WI38 (cell line): Measurements from ENCODE around the gene DHX58.

ENCODE experiments used
- H3K4me3 ChIP-seq: 2 replicates; pipeline ENCODE4 v1.5.1; 2011; ENCODE audit warnings: low read depth, mild to moderate bottlenecking, control low read depth, low read length
- CTCF ChIP-seq: IDR thresholded peaks from 2 replicates; pipeline ENCODE4 v1.5.1; 2012; ENCODE audit warnings: low read depth, mild to moderate bottlenecking, control low read depth, low read length

Gene DHX58

GRCh38 chr17:42097691-42098631, 14.6 kb downstream of the DHX58 start, which contains the start of gene ZNF385C:
TSS of gene ZNF385C (minus strand) at chr17:42098473. CDS start at chr17:42063056, 35,417 bp downstream.
- TF ChIP-seq CTCF = no peak
- H3K4me3 ChIP-seq = no peak within 1 kb of the TSS

- H3K4me3 ChIP-seq = no peak overlapping the region
- TF ChIP-seq CTCF = no peak
Observed at GRCh38 chr17:42096360-42097111, 16.0 kb downstream of the DHX58 start.

GRCh38 chr17:42094375-42095069, 18.0 kb downstream of the DHX58 start:
- TF ChIP-seq CTCF = no peak
- no peak overlapping the region for H3K4me3 ChIP-seq

- H3K4me3 ChIP-seq = no peak overlapping the region
- TF ChIP-seq CTCF = no peak
Observed at GRCh38 chr17:42092939-42093338, 19.6 kb downstream of the DHX58 start.

- no peak overlapping the region for H3K4me3 ChIP-seq
- no peak for TF ChIP-seq CTCF
Observed at GRCh38 chr17:42090964-42091790, 21.3 kb downstream of the DHX58 start.

GRCh38 chr17:42088736-42089135, 23.8 kb downstream of the DHX58 start:
- TF ChIP-seq CTCF = no peak
- H3K4me3 ChIP-seq = no peak overlapping the region
